Thyroid gland (tissue), 4 donors: Measurements from ENCODE around the gene C2orf92.
"Not testable (repeated sequence)": the region's sequence is repeated elsewhere in the genome, so short reads cannot be mapped to it uniquely, and the experiment has no call there.

Experiments used
- POLR2A ChIP-seq, 2 donors: fragments of 450-650 bp; IDR thresholded peaks; one replicate each; pipeline ENCODE4 v1.6.1; 2017; ENCODE audit warnings: antibody characterized with exemption in 2 of 2, mild to moderate bottlenecking in 2 of 2, moderate library complexity in 1 of 2
- TF ChIP-seq, protein P1 (sequence below), 6 experiments: fragments of 200-600 bp in 3 of 6; fragments of 450-650 bp in 3 of 6; sonication (generic) in 3 of 6; IDR thresholded peaks; one replicate each; pipeline ENCODE4 v1.5.1; 2016 to 2019; ENCODE audit warnings: antibody characterized with exemption in 6 of 6, mild to moderate bottlenecking in 2 of 6, inconsistent platforms in 1 of 6, moderate library complexity in 1 of 6

DNA sequence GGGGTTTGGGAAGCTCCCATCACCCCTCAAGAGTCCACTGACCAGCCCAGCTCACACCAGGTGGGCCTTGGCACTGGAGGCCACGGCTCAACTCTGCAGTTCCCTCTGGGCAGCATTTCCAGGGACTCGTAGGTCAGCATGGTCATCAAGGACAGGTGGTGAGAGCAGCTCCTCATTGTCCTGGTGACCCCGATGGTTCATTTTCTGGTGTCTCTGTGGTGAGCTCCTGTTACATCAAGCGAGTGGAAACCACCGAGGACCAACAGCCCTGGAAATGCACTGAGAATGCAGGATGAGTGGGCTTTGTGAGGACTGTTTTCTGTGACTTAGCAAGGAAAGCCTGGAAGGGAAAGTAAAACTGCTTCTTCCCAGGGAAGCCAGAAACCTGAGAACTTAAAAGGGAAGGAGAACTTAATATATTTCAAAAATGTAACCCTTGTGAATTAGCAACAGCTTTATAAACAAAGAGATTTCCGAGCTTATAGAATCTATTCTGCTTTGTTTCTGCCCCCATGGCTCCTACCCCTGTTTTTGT, 3.2 kb downstream of the C2orf92 start:
- TF ChIP-seq, protein P1, sequence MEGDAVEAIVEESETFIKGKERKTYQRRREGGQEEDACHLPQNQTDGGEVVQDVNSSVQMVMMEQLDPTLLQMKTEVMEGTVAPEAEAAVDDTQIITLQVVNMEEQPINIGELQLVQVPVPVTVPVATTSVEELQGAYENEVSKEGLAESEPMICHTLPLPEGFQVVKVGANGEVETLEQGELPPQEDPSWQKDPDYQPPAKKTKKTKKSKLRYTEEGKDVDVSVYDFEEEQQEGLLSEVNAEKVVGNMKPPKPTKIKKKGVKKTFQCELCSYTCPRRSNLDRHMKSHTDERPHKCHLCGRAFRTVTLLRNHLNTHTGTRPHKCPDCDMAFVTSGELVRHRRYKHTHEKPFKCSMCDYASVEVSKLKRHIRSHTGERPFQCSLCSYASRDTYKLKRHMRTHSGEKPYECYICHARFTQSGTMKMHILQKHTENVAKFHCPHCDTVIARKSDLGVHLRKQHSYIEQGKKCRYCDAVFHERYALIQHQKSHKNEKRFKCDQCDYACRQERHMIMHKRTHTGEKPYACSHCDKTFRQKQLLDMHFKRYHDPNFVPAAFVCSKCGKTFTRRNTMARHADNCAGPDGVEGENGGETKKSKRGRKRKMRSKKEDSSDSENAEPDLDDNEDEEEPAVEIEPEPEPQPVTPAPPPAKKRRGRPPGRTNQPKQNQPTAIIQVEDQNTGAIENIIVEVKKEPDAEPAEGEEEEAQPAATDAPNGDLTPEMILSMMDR (IDR thresholded peaks at IDR 0.05): not testable (repeated sequence)
- not testable (repeated sequence) for TF ChIP-seq POLR2A (IDR thresholded peaks at IDR 0.05)
